ENCODE data around the gene CARNS1.

The CARNS1 gene

DNA sequence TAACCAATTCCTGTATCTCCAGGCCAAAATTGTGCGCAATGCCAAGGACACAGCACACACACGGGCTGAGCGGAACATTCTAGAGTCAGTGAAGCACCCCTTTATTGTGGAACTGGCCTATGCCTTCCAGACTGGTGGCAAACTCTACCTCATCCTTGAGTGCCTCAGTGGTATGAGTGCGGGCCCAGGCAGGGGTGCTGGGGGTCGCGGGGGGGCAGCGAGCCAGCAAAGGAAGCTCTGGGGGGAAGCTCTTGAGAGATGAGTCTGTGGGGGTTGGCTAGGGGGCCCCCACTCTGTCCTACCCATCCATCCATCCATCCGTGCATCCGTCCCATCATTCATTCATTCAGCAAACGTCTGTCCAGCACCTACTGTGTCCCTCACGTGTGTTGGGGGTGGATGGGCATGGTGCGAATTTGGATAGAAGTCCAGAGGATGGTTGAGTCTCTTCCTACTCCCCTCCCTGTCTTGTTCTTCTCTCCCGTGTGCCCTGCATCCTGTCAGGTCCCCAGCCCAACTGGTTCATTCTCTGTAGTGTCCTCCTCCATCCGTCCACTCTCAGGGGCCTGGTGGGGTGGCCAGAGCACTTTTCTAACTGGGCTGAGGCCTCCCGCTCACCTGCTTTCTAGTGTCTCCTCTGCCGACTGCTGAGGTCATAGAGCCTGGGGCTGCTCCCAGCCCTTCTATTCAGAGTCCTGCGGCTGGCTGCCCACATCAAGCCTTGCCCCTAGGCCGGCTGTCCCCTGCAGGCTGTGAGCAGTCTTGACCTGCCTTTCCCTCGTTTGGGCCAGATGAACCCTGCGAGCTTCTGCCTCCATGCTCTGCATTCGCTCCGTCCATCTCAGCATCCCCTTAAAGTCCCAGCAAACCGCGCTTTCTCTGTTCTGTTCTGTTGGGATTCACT is 16.1 kb downstream of the CARNS1 start:
- TF ChIP-seq, protein P1, sequence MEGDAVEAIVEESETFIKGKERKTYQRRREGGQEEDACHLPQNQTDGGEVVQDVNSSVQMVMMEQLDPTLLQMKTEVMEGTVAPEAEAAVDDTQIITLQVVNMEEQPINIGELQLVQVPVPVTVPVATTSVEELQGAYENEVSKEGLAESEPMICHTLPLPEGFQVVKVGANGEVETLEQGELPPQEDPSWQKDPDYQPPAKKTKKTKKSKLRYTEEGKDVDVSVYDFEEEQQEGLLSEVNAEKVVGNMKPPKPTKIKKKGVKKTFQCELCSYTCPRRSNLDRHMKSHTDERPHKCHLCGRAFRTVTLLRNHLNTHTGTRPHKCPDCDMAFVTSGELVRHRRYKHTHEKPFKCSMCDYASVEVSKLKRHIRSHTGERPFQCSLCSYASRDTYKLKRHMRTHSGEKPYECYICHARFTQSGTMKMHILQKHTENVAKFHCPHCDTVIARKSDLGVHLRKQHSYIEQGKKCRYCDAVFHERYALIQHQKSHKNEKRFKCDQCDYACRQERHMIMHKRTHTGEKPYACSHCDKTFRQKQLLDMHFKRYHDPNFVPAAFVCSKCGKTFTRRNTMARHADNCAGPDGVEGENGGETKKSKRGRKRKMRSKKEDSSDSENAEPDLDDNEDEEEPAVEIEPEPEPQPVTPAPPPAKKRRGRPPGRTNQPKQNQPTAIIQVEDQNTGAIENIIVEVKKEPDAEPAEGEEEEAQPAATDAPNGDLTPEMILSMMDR (IDR thresholded peaks at IDR 0.05; ENCODE audit: low read depth, low read length, missing control alignments), result no peak
- no peak overlapping the region for H3K4me3 ChIP-seq (ENCODE audit: low read depth, low read length)
- DNase-seq (ENCODE audit: low read depth), result no peak
- in situ Hi-C loops (cut with HindIII; ENCODE audit: low sequenced_read_pairs), result no loop called here

DNA sequence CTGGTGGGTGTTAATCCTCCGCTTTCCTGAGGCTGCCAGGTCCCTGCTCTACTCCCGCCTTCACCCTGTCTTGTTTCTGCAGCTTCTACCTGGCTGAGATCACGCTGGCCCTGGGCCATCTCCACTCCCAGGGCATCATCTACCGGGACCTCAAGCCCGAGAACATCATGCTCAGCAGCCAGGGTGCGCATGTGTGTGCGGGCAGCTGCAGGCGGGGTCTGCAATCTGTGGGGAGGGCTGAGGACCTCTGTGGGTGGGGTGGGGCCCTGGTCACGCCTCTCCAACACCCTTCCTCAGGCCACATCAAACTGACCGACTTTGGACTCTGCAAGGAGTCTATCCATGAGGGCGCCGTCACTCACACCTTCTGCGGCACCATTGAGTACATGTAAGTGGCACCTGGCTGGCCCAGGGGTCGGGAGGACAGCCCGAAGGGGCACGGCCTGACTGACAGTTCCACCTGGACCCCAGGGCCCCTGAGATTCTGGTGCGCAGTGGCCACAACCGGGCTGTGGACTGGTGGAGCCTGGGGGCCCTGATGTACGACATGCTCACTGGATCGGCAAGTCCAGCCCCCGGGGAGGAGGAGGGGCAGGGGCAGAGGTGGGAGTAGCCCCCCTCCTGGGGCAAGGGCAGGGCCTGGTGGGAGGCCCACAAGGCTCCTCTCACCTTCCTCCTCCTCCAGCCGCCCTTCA is 17.3 kb downstream of the CARNS1 start:
- TF ChIP-seq, protein P1 (IDR thresholded peaks at IDR 0.05; ENCODE audit: low read depth, low read length, missing control alignments), result no peak
- in situ Hi-C loops (cut with HindIII; ENCODE audit: low sequenced_read_pairs), result no loop called here
- no peak for DNase-seq (ENCODE audit: low read depth)
- no peak overlapping the region for H3K4me3 ChIP-seq (ENCODE audit: low read depth, low read length)

DNA sequence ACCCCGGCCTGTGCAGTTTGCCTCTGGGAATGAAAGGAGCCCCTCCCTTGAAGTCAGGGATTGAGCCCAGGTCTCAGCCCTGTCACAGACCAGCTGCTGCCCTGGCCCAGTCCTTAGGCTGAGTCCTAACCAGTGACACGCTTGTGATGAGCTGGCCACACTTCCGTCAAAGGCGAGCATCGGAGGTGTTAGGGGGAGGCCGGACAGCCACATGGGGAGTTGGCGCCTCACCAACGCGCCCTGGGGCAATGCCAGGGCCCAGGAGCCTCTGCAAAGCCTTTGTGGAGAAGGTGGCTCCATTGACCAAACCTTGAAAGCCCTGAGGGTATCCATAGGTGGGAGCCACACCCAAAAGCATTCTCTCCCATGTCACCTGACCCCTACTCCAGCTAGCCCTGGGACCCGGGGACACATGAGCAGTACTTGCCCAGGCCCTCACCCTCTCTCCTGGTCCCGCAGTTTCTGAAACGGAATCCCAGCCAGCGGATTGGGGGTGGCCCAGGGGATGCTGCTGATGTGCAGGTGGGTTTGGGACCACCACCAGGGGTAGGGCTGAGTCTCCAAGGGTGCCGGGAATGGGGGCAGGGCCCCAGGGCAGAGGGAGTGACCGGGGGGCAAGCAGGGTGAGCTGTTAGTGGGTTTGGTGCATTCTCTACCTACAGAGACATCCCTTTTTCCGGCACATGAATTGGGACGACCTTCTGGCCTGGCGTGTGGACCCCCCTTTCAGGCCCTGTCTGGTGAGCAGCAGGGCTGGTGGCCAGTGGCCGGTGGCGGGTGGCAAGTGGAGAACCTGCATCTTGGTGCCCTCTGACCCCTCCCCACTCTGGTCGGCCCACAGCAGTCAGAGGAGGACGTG is 18.3 kb downstream of the CARNS1 start:
- DNase-seq (ENCODE audit: low read depth), result no peak
- TF ChIP-seq, protein P1 (IDR thresholded peaks at IDR 0.05; ENCODE audit: low read depth, low read length, missing control alignments), result no peak

DNA sequence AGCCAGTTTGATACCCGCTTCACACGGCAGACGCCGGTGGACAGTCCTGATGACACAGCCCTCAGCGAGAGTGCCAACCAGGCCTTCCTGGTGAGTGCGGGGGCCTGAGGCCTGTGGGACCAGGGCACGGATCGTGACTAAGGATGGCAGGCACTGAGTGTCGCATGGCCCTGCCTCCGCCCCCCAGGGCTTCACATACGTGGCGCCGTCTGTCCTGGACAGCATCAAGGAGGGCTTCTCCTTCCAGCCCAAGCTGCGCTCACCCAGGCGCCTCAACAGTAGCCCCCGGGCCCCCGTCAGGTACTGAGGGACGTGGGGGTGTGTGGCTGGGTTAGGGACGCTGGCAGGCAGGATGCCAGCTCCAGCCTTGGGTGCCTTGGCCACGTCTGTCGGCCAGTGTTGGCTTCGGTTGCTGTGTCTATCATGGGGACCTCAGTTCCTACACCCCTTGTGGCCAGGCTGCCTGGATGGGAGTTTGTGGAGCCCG is 19.0 kb downstream of the CARNS1 start:
- no peak overlapping the region for H3K4me3 ChIP-seq (ENCODE audit: low read depth, low read length)
- DNase-seq (ENCODE audit: low read depth), result no peak
- TF ChIP-seq, protein P1 (IDR thresholded peaks at IDR 0.05; ENCODE audit: low read depth, low read length, missing control alignments), result no peak
- in situ Hi-C loops (cut with HindIII; ENCODE audit: low sequenced_read_pairs), result no loop called here

More for the DNA sequence above, 18.3 kb downstream of the CARNS1 start:
- in situ Hi-C loops (cut with HindIII; ENCODE audit: low sequenced_read_pairs), result no loop called here
- no peak overlapping the region for H3K4me3 ChIP-seq (ENCODE audit: low read depth, low read length)

DNA sequence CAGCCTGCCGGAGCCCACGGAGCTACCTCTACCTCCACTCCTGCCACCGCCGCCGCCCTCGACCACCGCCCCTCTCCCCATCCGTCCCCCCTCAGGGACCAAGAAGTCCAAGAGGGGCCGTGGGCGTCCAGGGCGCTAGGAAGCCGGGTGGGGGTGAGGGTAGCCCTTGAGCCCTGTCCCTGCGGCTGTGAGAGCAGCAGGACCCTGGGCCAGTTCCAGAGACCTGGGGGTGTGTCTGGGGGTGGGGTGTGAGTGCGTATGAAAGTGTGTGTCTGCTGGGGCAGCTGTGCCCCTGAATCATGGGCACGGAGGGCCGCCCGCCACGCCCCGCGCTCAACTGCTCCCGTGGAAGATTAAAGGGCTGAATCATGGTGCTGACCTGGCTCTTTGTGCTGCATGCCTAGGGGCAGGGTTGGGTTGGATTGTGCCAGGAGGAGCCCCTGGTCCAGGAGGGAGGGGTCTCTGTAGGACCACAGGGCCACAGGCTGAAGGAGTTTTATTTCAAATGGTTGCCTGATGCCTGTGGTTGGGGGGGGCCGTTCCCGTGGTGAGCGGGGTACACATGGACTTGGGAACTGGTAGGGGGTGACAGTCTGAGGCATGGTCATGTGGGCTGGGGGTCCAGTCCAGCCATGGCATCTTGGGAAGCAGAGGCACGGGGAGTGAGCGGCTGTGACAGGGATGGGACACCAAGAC is 19.7 kb downstream of the CARNS1 start:
- no peak overlapping the region for H3K4me3 ChIP-seq (ENCODE audit: low read depth, low read length)
- in situ Hi-C loops (cut with HindIII; ENCODE audit: low sequenced_read_pairs), result no loop called here

More for the DNA sequence above, 19.7 kb downstream of the CARNS1 start:
- no peak for DNase-seq (ENCODE audit: low read depth)
- TF ChIP-seq, protein P1 (IDR thresholded peaks at IDR 0.05; ENCODE audit: low read depth, low read length, missing control alignments), result no peak

All from astrocyte of the cerebellum (primary cell).